ENCODE measurements around the gene APP. TPM values are rescaled to one million over a fixed set of nuclear protein-coding genes. Genes with fewer than 3 reads are reported as not detected.

The APP gene
- total and polyA plus RNA-seq, 12 donors = 106 to 434 (median 389) TPM

DNA sequence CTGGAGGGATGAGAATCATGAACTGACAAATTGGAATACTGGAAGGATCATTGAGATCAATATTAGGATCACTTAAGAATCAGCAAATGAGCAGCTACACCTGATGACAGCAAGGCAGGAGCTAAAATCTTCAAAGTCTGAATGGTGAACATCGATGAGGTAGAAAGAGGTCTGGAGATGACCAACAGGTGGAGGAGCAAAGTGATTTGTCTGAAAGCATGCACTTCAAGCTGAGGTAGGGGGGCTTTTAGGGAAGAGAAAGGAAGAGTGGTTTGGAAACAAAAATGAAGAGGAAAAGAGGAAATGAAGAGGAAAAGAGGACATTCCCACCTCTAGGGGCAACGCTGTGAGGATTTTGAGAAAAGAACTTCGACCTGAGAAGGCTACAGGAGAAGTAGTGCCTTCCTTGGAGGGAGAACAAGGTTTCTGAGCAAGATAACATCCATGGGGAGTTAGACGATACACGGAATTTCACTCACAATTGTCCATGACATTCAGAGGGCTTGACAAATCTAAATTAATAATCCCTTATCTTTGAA is 79.0 kb downstream of the APP start:
- no peaks in the 10 kb centered on the region for H3K27me3 ChIP-seq
- 89 to 93% methylated on average over 5 of the region's 5 CpGs for WGBS, 2 donors
- H3K36me3 ChIP-seq = peaks cover 0 to 29% (median 0%) of the 10 kb centered on the region in 9 donors
- no peak overlapping the region for H3K4me3 ChIP-seq
- intact Hi-C loops (cut with DNase I) = no loop called here
- DNase-seq (no peak), ATAC-seq (no peak)
- no peak overlapping the region for H3K27ac ChIP-seq
- TF ChIP-seq, protein P1, sequence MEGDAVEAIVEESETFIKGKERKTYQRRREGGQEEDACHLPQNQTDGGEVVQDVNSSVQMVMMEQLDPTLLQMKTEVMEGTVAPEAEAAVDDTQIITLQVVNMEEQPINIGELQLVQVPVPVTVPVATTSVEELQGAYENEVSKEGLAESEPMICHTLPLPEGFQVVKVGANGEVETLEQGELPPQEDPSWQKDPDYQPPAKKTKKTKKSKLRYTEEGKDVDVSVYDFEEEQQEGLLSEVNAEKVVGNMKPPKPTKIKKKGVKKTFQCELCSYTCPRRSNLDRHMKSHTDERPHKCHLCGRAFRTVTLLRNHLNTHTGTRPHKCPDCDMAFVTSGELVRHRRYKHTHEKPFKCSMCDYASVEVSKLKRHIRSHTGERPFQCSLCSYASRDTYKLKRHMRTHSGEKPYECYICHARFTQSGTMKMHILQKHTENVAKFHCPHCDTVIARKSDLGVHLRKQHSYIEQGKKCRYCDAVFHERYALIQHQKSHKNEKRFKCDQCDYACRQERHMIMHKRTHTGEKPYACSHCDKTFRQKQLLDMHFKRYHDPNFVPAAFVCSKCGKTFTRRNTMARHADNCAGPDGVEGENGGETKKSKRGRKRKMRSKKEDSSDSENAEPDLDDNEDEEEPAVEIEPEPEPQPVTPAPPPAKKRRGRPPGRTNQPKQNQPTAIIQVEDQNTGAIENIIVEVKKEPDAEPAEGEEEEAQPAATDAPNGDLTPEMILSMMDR (IDR thresholded peaks at IDR 0.05) = no peak
- H3K4me1 ChIP-seq = peaks cover 0 to 14% (median 0%) of the 10 kb centered on the region in 9 donors
- H3K9me3 ChIP-seq = no peaks in the 10 kb centered on the region

DNA sequence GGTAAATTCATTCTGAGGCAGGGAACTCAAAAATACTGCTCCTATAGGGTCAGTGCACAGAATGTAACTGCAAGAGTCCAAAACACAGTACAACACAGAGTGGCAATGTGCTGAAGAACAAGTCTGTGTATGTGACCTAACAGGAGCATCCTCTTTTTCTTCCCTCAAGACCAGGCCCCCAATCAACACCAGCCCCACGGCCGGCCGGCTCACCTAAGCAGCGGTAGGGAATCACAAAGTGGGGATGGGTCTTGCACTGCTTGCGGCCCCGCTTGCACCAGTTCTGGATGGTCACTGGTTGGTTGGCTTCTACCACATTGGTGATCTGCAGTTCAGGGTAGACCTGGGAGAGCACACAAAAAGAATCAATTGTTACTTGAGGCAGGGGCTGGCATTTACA is 80.8 kb downstream of the APP start:
- TF ChIP-seq, protein P1 (IDR thresholded peaks at IDR 0.05) = no peak
- 98 to 99% methylated on average over 6 of the region's 6 CpGs for WGBS, 2 donors
- H3K9me3 ChIP-seq = no peaks in the 10 kb centered on the region
- no peak overlapping the region for H3K4me3 ChIP-seq
- no peak for ATAC-seq
- H3K27ac ChIP-seq = no peak overlapping the region
- intact Hi-C loops (cut with DNase I) = no loop called here
- peaks cover 0 to 29% (median 0%) of the 10 kb centered on the region in 9 donors for H3K36me3 ChIP-seq
- no peak for DNase-seq
- H3K4me1 ChIP-seq = peaks cover 0 to 32% (median 0%) of the 10 kb centered on the region in 9 donors
- no peaks in the 10 kb centered on the region for H3K27me3 ChIP-seq

DNA sequence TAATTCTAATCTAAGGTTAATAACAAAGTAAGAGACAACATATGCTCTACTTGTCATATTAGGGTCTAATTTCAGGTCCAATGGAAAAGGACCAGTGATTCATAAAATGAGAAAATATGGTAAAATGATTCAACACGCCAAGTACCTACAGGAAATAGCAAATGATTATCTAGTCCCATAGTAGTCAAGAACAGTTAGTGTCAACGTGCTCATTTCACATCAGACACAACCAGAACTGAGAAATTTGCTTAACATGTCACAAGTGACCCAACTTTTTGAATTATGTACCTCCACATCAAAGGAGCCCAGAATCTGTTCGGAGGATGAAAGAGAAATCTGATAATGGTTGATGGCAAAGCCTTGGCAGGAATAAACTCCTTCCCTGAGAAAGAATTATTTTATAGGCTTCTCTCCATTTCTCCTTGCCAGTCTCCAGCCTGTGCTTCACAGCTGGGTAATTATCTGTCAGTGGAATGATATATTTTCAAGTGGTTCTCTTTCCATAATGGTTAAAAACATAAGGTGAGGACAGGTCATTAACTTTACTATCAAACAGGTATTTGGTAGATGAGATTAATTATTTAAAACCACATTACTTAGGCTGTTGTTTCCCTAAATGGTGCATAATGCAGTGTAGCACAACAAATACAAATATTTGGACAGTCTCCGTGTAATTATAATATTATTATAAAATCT is 83.2 kb downstream of the APP start:
- TF ChIP-seq, protein P1 (IDR thresholded peaks at IDR 0.05) = no peak
- intact Hi-C loops (cut with DNase I) = no loop called here
- peaks cover 0 to 42% (median 8%) of the 10 kb centered on the region in 9 donors for H3K4me1 ChIP-seq
- H3K27me3 ChIP-seq = no peaks in the 10 kb centered on the region
- H3K9me3 ChIP-seq = no peaks in the 10 kb centered on the region
- peaks cover 0 to 29% (median 0%) of the 10 kb centered on the region in 9 donors for H3K36me3 ChIP-seq
- no peak for ATAC-seq
- H3K27ac ChIP-seq = no peak overlapping the region
- no peak overlapping the region for H3K4me3 ChIP-seq
- 76 to 80% methylated on average over 4 of the region's 4 CpGs for WGBS, 2 donors
- DNase-seq = no peak

DNA sequence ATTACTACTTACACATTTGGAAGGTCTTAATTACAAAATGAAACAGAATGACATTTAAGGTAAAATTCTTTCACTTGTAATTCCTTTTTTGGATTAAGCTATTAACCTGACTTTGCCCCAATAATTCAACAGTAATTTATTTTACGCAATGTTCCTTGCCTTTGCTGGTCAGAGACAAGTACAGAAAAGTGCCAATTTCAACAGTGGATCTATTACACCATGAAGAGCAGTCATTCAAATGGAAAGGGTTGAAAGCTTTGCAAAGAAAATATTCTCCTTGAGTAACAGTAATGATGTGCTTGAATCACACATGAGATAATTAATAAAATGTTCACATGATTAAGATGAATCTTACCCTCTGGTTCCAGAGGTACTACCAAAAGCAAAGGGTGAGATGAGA is 84.7 kb downstream of the APP start:
- WGBS, 2 donors = 96 to 100% methylated on average over 1 of the region's 1 CpG
- no peak for ATAC-seq
- TF ChIP-seq, protein P1 (IDR thresholded peaks at IDR 0.05) = no peak
- H3K27ac ChIP-seq = no peak overlapping the region
- no peaks in the 10 kb centered on the region for H3K27me3 ChIP-seq
- H3K4me1 ChIP-seq = peaks cover 0 to 42% (median 8%) of the 10 kb centered on the region in 9 donors
- H3K4me3 ChIP-seq = no peak overlapping the region
- intact Hi-C loops (cut with DNase I) = no loop called here
- DNase-seq = no peak
- no peaks in the 10 kb centered on the region for H3K9me3 ChIP-seq
- H3K36me3 ChIP-seq = peaks cover 0 to 29% (median 0%) of the 10 kb centered on the region in 9 donors
